Measurements from ENCODE around the gene SLC2A5. TPM values are rescaled to one million over a fixed set of nuclear protein-coding genes. Genes with fewer than 3 reads are reported as not detected.
A peak's percentile ranks its signal among the peaks of the same experiment; 100 is the strongest.

SLC2A5 gene
- total RNA-seq, 3 donors from 2014 or later = 2.3 to 2.8 (median 2.7) TPM

DNA sequence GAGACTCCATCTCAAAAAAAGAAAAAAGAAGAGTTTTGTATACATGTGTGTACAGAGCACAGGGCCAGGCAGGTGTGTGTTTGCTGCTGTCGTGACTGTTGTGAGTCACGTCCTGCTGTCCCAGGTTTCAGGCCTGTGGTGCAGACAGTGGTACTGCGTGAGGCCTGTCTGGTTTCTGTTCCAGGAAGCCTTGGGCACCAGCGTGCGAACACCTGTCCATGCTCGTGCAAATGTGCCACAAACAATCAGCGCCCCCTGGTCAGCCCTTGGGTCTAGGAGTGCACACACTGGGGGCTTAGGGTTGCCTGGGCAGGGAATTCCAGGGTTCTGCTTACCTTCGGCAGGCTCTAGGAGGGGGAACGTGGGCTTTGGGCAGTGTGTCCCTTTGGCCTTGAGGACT is 42.5 kb upstream of the SLC2A5 start:
- Histone ChIP-seq H3K36me3 (no peaks in the 10 kb centered on the region), H3K9me3 (no peaks in the 10 kb centered on the region), H3K27me3 (no peaks in the 10 kb centered on the region), H3K27ac (no peak overlapping the region), H3K4me1 (no peaks in the 10 kb centered on the region), H3K4me3 (no peak overlapping the region)
- peak in 1 of 2 donors; percentile 31 for DNase-seq (ENCODE audit: low spot score in 2 of 2)
- intact Hi-C loops (cut with DNase I; ENCODE audit: low total_unique reads) = loop anchor here (5.0 kb wide), 1 partner anchor 1205 kb away; no protein-coding TSS in a partner anchor
- TF ChIP-seq, protein P1, sequence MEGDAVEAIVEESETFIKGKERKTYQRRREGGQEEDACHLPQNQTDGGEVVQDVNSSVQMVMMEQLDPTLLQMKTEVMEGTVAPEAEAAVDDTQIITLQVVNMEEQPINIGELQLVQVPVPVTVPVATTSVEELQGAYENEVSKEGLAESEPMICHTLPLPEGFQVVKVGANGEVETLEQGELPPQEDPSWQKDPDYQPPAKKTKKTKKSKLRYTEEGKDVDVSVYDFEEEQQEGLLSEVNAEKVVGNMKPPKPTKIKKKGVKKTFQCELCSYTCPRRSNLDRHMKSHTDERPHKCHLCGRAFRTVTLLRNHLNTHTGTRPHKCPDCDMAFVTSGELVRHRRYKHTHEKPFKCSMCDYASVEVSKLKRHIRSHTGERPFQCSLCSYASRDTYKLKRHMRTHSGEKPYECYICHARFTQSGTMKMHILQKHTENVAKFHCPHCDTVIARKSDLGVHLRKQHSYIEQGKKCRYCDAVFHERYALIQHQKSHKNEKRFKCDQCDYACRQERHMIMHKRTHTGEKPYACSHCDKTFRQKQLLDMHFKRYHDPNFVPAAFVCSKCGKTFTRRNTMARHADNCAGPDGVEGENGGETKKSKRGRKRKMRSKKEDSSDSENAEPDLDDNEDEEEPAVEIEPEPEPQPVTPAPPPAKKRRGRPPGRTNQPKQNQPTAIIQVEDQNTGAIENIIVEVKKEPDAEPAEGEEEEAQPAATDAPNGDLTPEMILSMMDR (IDR thresholded peaks at IDR 0.05) = no peak
- no peak for TF ChIP-seq POLR2A (IDR thresholded peaks at IDR 0.05)
- no peak for TF ChIP-seq POLR2AphosphoS5 (IDR thresholded peaks at IDR 0.05)

DNA sequence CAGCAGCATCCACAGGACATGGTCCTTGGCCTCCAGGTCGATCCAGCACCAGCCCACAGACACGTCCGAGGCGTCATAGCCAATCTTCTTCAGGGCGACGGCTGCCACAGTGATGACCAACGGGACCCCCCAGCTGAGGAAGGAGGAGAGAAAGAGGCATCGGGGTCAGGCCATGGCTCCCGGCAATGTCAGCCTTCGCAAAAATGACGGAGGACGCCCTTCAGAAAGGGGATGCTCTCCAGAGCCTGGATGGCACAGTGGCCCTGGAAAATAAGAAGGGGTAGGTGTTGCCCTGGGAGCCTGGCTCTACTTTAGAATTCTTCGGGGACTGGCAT is 41.9 kb upstream of the SLC2A5 start:
- intact Hi-C loops (cut with DNase I; ENCODE audit: low total_unique reads) = loop anchor here (5.0 kb wide), 1 partner anchor 1204 kb away; no protein-coding TSS in a partner anchor

DNA sequence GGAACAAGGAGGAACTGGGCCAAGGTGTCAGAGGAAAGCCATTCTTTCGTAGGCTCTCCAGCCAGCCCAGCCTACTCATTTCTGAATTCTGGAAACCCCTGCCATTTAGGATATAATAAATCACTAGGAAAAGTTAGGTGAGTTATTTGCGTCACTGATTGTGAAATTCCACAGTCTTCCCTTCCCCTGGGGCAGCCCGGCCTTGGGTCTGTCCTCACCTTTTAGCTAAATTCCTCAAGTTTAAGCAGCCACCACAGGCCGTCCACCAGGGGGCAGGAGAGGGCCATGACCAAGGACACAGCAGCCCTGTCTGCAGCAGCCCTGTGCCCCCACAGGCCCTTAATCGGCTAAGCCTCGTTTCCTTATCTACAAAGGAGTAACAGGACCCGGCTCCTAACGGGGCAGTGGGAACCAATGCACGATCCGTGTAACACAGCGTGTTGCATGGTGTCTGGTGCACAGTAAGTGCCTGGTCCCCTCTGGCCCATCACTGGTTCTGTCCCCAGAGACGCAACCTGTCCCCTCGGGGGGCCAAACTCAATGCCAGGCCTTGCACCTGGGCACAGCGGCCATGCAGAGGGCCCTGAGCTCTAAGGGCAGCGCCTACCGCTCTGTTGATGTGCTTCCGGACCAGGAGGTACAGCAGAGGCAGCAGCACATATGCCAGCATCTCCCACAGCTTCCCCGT is 41.4 kb upstream of the SLC2A5 start:
- no peaks in the 10 kb centered on the region for H3K4me1 ChIP-seq
- H3K27me3 ChIP-seq = no peaks in the 10 kb centered on the region
- intact Hi-C loops (cut with DNase I; ENCODE audit: low total_unique reads) = loop anchor here (5.0 kb wide), 1 partner anchor 1204 kb away; no protein-coding TSS in a partner anchor
- DNase-seq (ENCODE audit: low spot score in 2 of 2) = peak; percentile 88 to 89
- no peaks in the 10 kb centered on the region for H3K36me3 ChIP-seq
- H3K27ac ChIP-seq = peak overlapping the region in 1 of 2 donors; percentile 25
- no peak overlapping the region for H3K4me3 ChIP-seq
- TF ChIP-seq, protein P1 (IDR thresholded peaks at IDR 0.05) = peak; percentile 86 to 96 (median 95)
- TF ChIP-seq POLR2AphosphoS5 (IDR thresholded peaks at IDR 0.05) (peak in 2 of 3 donors; percentile 18 to 57), POLR2A (IDR thresholded peaks at IDR 0.05) (no peak)
- no peaks in the 10 kb centered on the region for H3K9me3 ChIP-seq

More for the DNA sequence above, 41.9 kb upstream of the SLC2A5 start:
- Histone ChIP-seq H3K36me3 (no peaks in the 10 kb centered on the region), H3K4me3 (no peak overlapping the region), H3K4me1 (no peaks in the 10 kb centered on the region), H3K9me3 (no peaks in the 10 kb centered on the region), H3K27me3 (no peaks in the 10 kb centered on the region), H3K27ac (no peak overlapping the region)
- DNase-seq (ENCODE audit: low spot score in 2 of 2) = no peak
- TF ChIP-seq POLR2A (IDR thresholded peaks at IDR 0.05) (no peak), POLR2AphosphoS5 (IDR thresholded peaks at IDR 0.05) (no peak)
- TF ChIP-seq, protein P1 (IDR thresholded peaks at IDR 0.05) = no peak

DNA sequence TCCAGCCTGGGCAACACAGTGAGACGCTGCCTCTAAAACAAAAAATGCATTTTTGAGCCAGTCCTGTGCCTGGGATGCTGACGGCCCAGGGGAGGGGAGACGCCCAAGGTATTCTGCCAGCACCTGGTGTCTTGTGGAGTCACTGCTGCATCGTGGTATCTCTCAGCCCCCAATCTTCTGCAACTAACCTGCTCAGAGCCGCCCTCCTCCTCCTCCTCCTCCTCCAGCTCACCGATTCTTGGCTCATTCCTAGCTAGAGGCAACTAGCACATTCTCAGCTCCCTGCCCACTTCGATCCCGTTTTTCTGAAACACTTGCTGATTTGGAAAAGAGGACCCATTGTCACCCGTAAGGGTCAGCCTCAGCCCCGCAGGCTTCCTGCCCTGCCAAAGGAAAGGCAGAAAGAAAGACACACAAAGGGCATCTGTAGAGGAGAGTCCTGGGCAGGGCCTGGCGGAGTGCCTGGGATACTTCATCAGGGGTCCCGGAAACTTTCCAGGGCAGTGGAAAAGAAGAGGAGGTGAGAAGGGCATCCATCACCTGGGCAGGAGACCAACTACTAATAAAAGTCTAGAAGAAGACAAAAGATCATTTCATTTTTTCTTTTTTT is 38.7 kb upstream of the SLC2A5 start:
- TF ChIP-seq, protein P1 (IDR thresholded peaks at IDR 0.05) = no peak
- no peak for TF ChIP-seq POLR2A (IDR thresholded peaks at IDR 0.05)
- no peak for TF ChIP-seq POLR2AphosphoS5 (IDR thresholded peaks at IDR 0.05)
- H3K27me3 ChIP-seq = no peaks in the 10 kb centered on the region
- peak in 1 of 2 donors; percentile 24 for DNase-seq (ENCODE audit: low spot score in 2 of 2)

DNA sequence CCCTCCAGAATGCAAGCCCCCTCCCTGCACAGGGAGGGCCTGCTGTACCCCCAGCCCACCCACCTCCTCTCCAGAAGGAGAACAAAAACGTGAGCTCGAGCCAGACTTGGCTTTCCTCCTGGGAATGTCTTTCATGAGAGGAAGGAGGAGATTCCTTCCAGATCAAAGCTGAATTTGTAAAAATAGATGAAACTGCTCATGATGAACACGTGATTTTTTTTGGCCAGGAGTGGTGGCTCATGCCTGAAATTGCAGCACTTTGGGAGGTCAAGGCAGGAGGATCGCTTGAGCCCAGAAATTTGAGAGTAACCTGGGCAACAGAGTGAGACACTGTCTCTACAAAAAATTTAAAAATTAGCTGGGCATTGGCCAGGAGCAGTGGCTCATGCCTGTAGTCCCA is 37.7 kb upstream of the SLC2A5 start:
- Histone ChIP-seq H3K36me3 (peaks cover 7% of the 10 kb centered on the region), H3K4me1 (no peaks in the 10 kb centered on the region), H3K27ac (no peak overlapping the region), H3K9me3 (no peaks in the 10 kb centered on the region), H3K4me3 (no peak overlapping the region), H3K27me3 (no peaks in the 10 kb centered on the region)
- intact Hi-C loops (cut with DNase I; ENCODE audit: low total_unique reads) = loop anchor here (2.0 kb wide), 1 partner anchor 56 kb away; no protein-coding TSS in a partner anchor
- TF ChIP-seq POLR2A (IDR thresholded peaks at IDR 0.05) = no peak
- TF ChIP-seq POLR2AphosphoS5 (IDR thresholded peaks at IDR 0.05) = no peak
- TF ChIP-seq, protein P1 (IDR thresholded peaks at IDR 0.05) = no peak
- no peak for DNase-seq (ENCODE audit: low spot score in 2 of 2)

More for the DNA sequence above, 38.7 kb upstream of the SLC2A5 start:
- intact Hi-C loops (cut with DNase I; ENCODE audit: low total_unique reads) = no loop called here
- Histone ChIP-seq H3K36me3 (peaks cover 7% of the 10 kb centered on the region), H3K4me1 (no peaks in the 10 kb centered on the region), H3K27ac (no peak overlapping the region), H3K9me3 (no peaks in the 10 kb centered on the region), H3K4me3 (no peak overlapping the region)
